NCI-H446 (cell line): Measurements from ENCODE around the gene C6orf89.

Source experiments
- DNase-seq, 2 experiments: peaks; one replicate each; lab custom pipeline; 2025; lab: John Stamatoyannopoulos, UW

Gene C6orf89

GRCh38 chr6:36852481-36853147 lies 33.1 kb upstream of the C6orf89 start:
- no peak for DNase-seq

- no peak for DNase-seq
Observed at GRCh38 chr6:36853325-36853724, 32.4 kb upstream of the C6orf89 start.

- DNase-seq: no peak
Observed at GRCh38 chr6:36855750-36856149, 30.0 kb upstream of the C6orf89 start.

GRCh38 chr6:36856277-36856676 lies 29.5 kb upstream of the C6orf89 start:
- no peak for DNase-seq

GRCh38 chr6:36857325-36857724 lies 28.4 kb upstream of the C6orf89 start:
- no peak for DNase-seq

- DNase-seq: peak in 1 of 2 experiments; percentile 13
Observed at GRCh38 chr6:36858407-36858981, 27.3 kb upstream of the C6orf89 start.

GRCh38 chr6:36860126-36860525 lies 25.6 kb upstream of the C6orf89 start:
- no peak for DNase-seq

- no peak for DNase-seq
Observed at GRCh38 chr6:36862164-36862847, 23.4 kb upstream of the C6orf89 start.

GRCh38 chr6:36862848-36863382 lies 22.8 kb upstream of the C6orf89 start:
- no peak for DNase-seq

- DNase-seq: no peak
Observed at GRCh38 chr6:36863670-36864540, 21.8 kb upstream of the C6orf89 start.

GRCh38 chr6:36865835-36866234 lies 19.9 kb upstream of the C6orf89 start:
- no peak for DNase-seq

GRCh38 chr6:36867471-36868224 lies 18.1 kb upstream of the C6orf89 start:
- no peak for DNase-seq

GRCh38 chr6:36871686-36872085 lies 14.1 kb upstream of the C6orf89 start:
- DNase-seq: no peak

- no peak for DNase-seq
Observed at GRCh38 chr6:36873115-36873514, 12.6 kb upstream of the C6orf89 start.

GRCh38 chr6:36873612-36874442 lies 11.9 kb upstream of the C6orf89 start:
- no peak for DNase-seq

GRCh38 chr6:36874443-36875249 lies 11.1 kb upstream of the C6orf89 start, which contains the start of gene PPIL1:
TSS of gene PPIL1 (minus strand) at chr6:36874803. CDS start at chr6:36874772, 31 bp downstream.
- DNase-seq: peak; percentile 92 to 96

GRCh38 chr6:36875250-36875633 lies 10.5 kb upstream of the C6orf89 start:
- no peak for DNase-seq

- no peak for DNase-seq
Observed at GRCh38 chr6:36884610-36885009, 1.1 kb upstream of the C6orf89 start.

- DNase-seq: no peak
Observed at GRCh38 chr6:36886950-36887618, 1.3 kb downstream of the C6orf89 start.
